Stimulated activated memory B cell treated with anti-CD40 and anti-IgM and Interleukin-4, amounts not matched to agents 10 μg/mL and 1 μg/mL and 100 μg/mL, for 72 hours (primary cell): ENCODE data around the gene ZFYVE27.

Experiments used
- ATAC-seq: fragments of 150-1000 bp; cut with Tn5 transposase; 2 replicates; pipeline ENCODE4 v1.10.0; 2021
- H3K27ac Mint-ChIP-seq: one replicate; pipeline ENCODE4 v1.8.0; 2022; ENCODE audit warnings: mild to moderate bottlenecking, mixed read lengths
- H3K27me3 Mint-ChIP-seq: one replicate; pipeline ENCODE4 v1.8.0; 2022; ENCODE audit warnings: mixed read lengths
- H3K36me3 Mint-ChIP-seq: one replicate; pipeline ENCODE4 v1.8.0; 2022; ENCODE audit warnings: mixed read lengths
- H3K4me1 Mint-ChIP-seq: one replicate; pipeline ENCODE4 v1.8.0; 2022; ENCODE audit warnings: mixed read lengths
- H3K4me3 Mint-ChIP-seq: one replicate; pipeline ENCODE4 v1.8.0; 2022; ENCODE audit warnings: mild to moderate bottlenecking, moderate library complexity, mixed read lengths
- H3K9me3 Mint-ChIP-seq: one replicate; pipeline ENCODE4 v1.8.0; 2022; ENCODE audit warnings: mixed read lengths

Gene ZFYVE27

DNA sequence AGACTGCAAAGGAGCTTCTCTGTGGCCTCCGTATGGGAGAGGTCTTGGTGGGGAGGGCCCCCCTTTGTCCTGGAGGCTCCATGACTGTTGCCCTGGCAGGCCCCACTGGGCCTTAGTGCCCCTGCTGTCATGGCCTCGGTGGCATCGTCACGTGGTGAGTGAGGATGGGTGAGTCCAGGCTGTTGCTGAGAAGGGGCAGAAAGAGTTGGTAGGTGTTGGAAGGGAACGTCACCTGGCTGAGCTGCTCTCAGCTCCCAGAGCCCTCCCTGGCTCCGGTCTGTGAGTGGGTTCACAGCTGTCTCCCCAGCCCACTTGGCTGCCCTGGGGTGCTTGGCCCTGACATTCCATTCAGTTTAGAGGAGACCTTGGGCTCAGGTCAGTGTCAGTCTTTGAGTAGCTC lies 18.8 kb downstream of the ZFYVE27 start:
- Mint-ChIP-seq H3K36me3 (peaks cover 77% of the 10 kb centered on the region), H3K9me3 (no peaks in the 10 kb centered on the region), H3K4me3 (no peak overlapping the region), H3K27me3 (no peaks in the 10 kb centered on the region), H3K27ac (no peak overlapping the region), H3K4me1 (no peaks in the 10 kb centered on the region)
- ATAC-seq, result no peak

DNA sequence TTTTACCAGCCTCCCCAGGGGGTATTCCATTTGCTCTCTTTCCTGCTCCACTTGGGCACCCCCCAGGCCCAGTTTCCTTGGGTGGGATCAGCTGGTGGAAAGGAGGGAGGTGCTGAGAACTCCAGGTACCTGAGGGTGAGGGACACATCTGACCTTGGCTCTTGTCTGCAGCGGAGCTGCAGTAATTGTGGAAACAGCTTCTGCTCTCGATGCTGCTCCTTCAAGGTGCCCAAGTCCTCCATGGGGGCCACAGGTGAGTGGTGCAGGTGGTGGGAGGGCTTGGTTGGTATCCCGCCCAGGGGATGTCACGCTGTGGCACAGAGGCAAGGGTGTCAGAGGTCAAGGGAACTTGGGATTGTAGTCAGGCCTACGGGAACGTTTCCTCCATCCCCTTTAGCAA lies 20.5 kb downstream of the ZFYVE27 start:
- ATAC-seq, result no peak
- Mint-ChIP-seq H3K4me1 (no peaks in the 10 kb centered on the region), H3K36me3 (peaks cover 77% of the 10 kb centered on the region), H3K9me3 (no peaks in the 10 kb centered on the region), H3K27me3 (no peaks in the 10 kb centered on the region), H3K4me3 (no peak overlapping the region), H3K27ac (no peak overlapping the region)

DNA sequence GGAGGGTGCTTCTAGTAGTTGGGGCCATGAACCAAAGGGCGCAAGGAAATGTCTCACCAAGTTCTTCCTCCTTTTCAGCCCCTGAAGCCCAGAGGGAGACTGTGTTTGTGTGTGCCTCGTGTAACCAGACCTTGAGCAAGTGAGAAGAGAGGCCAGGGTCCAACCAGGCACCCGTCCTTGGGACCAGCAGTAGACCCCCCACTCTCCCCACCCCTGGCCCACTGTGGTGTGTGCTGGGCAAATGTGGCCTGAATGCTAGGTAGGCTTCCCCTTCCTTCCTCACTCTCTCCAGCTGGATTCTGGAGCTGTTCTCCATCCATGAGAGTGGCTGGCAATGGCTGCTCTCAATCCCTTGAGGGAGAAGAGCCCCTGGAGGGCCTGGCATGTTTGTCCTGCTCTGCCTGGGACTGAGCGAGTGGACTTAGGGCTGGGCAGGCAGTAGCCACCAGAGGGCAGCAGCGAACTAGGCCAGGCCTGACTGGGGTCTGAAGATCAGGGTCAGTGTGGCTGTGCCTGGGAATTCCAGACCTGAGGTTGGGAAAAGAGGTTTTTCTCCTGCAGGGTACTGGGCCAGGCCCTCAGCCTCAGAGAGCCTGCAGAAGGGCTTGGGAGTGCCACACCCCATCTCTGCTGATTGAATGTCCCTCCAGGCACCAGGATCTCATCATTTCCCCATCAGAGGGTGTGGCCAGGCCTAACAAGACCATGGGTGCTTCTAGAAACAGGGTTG lies 22.4 kb downstream of the ZFYVE27 start:
- H3K27me3 Mint-ChIP-seq, result no peaks in the 10 kb centered on the region
- H3K9me3 Mint-ChIP-seq, result no peaks in the 10 kb centered on the region
- H3K4me3 Mint-ChIP-seq, result no peak overlapping the region
- peaks cover 64% of the 10 kb centered on the region for H3K36me3 Mint-ChIP-seq
- H3K4me1 Mint-ChIP-seq, result peaks cover 4% of the 10 kb centered on the region
- no peak overlapping the region for H3K27ac Mint-ChIP-seq
- peak; percentile 64 for ATAC-seq

DNA sequence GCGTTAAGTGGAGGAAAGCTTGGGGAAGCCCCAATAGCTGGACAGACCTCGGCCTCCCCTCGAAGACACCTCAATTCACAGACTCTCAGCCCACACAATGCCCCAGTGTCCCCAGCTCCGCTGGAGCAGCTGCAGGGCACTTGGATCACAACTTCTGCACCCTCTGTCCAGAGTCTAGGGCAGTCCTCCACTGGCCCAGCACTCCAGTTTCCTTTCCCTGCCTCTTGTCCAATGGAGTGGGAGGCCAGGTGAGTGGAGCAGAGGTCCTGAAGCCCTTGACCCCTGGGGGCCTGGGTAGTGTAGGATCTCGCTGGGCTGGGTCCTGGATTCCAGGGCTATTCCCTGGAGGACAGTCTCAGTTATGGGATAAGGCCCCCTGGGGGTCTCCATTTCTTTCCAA lies 23.0 kb downstream of the ZFYVE27 start:
- H3K36me3 Mint-ChIP-seq, result peaks cover 62% of the 10 kb centered on the region
- H3K27ac Mint-ChIP-seq, result no peak overlapping the region
- peaks cover 10% of the 10 kb centered on the region for H3K4me1 Mint-ChIP-seq
- no peak overlapping the region for H3K4me3 Mint-ChIP-seq
- ATAC-seq, result no peak
- no peaks in the 10 kb centered on the region for H3K27me3 Mint-ChIP-seq
- no peaks in the 10 kb centered on the region for H3K9me3 Mint-ChIP-seq

DNA sequence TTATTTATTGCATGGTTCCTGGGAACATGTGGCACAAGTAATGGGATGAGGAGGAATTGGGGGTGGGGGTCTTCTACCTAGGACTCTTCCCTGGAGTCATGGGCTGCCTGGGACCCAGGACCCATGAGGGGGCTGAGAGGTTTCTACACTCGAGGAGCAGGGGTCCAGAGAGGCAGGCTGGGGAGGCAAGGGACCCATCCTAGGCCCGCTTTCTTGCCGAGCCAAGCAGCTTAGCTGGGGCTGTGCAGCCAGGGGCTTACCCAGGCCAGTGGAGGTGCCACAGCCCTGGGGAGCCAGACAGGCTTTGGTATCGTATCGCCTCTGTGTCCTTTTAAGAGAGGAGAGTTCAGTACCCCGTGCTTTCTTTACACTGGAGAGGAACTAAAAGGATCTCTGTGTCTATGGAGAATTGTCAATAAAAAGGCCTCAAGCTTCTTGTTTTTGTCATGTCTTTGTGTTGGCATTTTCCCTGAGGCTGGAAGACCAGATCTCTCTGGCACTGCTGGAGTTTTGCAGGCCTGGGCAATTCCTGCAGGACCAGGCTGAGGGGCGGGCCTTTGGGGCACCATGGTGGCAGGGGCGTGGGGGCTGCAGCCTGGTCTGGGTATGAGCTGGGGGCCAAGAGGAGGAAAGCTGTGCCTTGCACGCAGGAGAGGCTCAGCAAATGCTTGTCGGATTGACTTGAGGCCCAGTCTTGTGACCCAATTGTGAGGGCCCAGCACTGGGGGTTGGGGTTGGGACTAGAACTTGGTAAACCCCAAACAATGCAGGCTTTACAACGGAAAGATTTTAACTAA lies 23.7 kb downstream of the ZFYVE27 start:
- Mint-ChIP-seq H3K4me1 (peaks cover 10% of the 10 kb centered on the region), H3K27ac (no peak overlapping the region), H3K27me3 (no peaks in the 10 kb centered on the region), H3K36me3 (peaks cover 55% of the 10 kb centered on the region), H3K9me3 (no peaks in the 10 kb centered on the region), H3K4me3 (no peak overlapping the region)
- no peak for ATAC-seq

DNA sequence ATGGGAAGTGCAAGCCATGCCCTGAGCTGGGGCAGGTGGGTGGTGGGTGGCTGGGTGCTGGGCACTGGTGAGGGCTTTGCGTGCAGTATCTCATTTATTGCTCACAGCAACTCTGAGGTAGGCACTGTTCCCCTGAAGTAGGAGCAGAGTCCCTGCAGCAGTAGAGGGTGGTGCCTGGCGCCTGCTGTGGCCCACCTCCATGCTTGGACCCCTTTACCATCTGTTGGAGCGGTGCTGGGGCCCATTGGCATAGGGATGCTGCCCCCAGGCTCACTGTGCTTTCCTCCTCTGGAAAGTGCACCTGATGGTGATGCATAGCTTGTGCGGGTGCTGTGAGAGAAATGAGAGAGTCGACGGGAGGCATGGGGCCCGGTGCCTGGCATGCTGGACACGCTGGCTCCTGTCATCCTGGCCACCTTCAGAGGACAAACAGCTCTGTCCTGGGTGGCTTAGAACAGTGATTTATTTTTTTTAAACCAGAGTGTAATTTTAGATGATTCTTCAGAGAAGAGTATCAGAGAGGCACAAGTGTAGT lies 24.5 kb downstream of the ZFYVE27 start:
- Mint-ChIP-seq H3K4me3 (no peak overlapping the region), H3K27ac (no peak overlapping the region), H3K4me1 (peaks cover 10% of the 10 kb centered on the region), H3K9me3 (no peaks in the 10 kb centered on the region), H3K36me3 (peaks cover 52% of the 10 kb centered on the region), H3K27me3 (no peaks in the 10 kb centered on the region)
- no peak for ATAC-seq

DNA sequence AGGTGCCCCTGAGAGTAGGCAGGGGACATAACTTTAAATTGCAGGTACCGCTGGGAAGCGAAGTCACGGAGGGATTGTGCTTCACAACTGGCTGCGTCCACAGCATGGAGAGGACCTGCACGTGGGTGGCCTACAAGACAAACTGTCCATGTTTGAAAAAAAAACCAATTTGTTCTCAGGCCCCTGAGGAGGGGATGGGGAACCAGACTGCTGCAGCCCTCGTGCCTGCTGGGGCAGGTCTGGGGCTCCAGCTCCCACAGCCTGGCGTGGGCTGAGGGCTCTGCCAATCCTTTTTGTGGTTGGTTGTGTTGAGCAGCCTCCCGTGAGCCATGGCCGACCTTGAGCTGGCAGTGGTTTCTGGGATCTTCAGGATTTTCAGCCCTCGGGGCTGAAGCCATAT lies 25.1 kb downstream of the ZFYVE27 start:
- Mint-ChIP-seq H3K27me3 (no peaks in the 10 kb centered on the region), H3K27ac (no peak overlapping the region), H3K4me1 (peaks cover 10% of the 10 kb centered on the region), H3K9me3 (no peaks in the 10 kb centered on the region), H3K4me3 (no peak overlapping the region), H3K36me3 (peaks cover 45% of the 10 kb centered on the region)
- no peak for ATAC-seq

DNA sequence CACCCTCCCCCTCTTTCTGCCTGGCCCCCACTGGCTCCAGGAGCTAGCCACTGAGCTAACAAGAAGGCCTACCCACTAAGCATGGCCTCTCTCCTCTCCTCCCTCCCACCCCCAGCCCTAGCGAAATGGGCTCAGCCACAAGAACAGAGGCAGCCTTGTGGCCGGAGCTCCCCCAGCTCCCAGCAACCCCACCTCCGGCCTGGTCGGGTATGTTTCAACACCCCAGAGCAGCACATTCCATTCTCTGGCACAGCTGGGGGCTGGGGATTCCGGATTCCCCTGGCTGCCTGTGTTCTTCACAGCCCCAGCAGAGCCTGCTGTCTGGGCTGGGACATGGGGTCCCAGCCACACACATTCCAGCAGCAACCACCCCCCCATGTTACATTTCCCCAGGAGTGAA lies 25.9 kb downstream of the ZFYVE27 start:
- H3K4me3 Mint-ChIP-seq, result no peak overlapping the region
- H3K9me3 Mint-ChIP-seq, result no peaks in the 10 kb centered on the region
- no peak overlapping the region for H3K27ac Mint-ChIP-seq
- H3K4me1 Mint-ChIP-seq, result peaks cover 10% of the 10 kb centered on the region
- no peak for ATAC-seq
- peaks cover 38% of the 10 kb centered on the region for H3K36me3 Mint-ChIP-seq
- no peaks in the 10 kb centered on the region for H3K27me3 Mint-ChIP-seq

DNA sequence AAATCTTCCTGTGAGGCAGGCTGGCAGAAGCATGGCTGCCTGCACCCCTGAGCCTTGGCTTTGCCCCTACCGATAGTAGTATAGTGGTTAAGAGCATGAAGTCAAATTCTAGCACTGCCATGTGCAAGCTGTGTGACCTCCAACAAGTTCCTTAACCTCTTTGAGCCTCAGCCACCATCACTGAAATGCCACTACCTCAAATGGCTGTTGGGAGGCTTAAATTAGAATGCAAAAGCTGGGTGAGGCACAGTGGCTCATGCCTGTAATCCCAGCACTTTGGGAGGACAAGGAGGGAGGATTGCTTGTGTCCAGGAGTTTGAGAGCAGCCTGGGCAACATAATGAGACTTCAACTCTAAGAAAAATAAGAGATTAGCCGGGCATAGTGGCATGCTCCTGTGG lies 26.5 kb downstream of the ZFYVE27 start:
- no peak for ATAC-seq
- Mint-ChIP-seq H3K27me3 (no peaks in the 10 kb centered on the region), H3K4me3 (no peak overlapping the region), H3K27ac (no peak overlapping the region), H3K9me3 (no peaks in the 10 kb centered on the region), H3K36me3 (peaks cover 37% of the 10 kb centered on the region), H3K4me1 (peaks cover 10% of the 10 kb centered on the region)

DNA sequence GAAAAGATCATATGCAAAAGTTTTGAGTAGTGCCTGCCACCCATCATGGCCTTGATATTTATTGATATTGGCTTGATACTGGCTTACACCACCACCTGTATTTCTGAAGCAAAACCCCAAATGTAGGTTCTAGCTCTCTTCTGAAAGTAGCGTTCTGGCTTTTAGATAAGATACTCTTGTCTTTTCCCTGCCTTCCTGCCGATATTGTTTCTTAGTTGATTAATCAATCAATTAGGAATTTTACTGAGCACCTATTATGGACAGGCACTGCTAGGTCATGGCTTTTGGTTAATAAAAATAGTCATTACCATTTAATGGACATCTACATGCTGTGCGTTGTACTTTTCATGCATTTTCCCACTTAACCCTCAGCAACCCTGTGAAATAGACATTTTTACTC lies 27.0 kb downstream of the ZFYVE27 start:
- ATAC-seq, result no peak
- Mint-ChIP-seq H3K9me3 (no peaks in the 10 kb centered on the region), H3K4me3 (no peak overlapping the region), H3K4me1 (peaks cover 10% of the 10 kb centered on the region), H3K27ac (no peak overlapping the region), H3K27me3 (peaks cover 2% of the 10 kb centered on the region), H3K36me3 (peaks cover 37% of the 10 kb centered on the region)

DNA sequence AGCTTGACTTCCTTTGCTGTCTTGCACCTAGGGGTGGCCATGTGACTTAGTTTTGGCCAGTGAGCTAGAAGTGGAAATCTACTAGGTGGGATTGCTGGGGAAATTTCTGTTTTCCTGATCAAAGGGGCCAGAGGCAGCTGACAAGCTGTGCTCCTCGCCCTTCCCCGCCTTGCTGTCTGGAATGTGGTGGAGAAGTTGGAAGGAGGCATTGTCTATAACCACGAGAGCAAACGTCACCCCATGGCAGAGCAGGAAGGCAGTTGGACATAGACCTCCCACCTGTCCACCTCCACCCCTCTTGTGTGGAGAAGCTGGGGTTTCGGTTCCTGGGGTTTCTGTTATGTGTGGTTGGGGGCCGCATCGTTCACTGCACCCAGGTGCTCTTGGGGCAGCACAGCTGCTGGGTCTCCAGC lies 27.6 kb downstream of the ZFYVE27 start:
- Mint-ChIP-seq H3K9me3 (no peaks in the 10 kb centered on the region), H3K36me3 (peaks cover 32% of the 10 kb centered on the region), H3K4me1 (peaks cover 10% of the 10 kb centered on the region), H3K27me3 (peaks cover 8% of the 10 kb centered on the region), H3K4me3 (no peak overlapping the region), H3K27ac (no peak overlapping the region)
- ATAC-seq, result peak; percentile 53

DNA sequence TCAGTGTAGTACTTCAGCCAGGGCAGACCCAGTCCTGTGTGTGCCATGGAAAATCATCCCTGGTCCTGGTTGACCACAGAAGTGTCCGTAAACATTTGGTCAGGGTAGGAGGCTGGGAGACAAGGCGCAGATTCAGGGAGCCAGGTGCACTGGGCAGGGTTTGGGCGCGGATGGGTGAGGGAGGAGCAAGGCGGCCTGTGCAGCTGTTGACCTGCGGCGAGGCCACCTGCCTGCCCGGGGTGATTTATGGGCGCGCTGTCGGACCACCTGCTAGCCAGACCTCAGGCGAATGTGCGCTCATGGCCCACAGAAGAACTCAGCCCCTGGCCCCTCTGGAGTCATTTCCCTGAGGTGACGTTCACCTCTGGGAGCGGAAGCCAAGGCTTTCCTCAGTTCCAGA lies 28.3 kb downstream of the ZFYVE27 start:
- ATAC-seq, result no peak

DNA sequence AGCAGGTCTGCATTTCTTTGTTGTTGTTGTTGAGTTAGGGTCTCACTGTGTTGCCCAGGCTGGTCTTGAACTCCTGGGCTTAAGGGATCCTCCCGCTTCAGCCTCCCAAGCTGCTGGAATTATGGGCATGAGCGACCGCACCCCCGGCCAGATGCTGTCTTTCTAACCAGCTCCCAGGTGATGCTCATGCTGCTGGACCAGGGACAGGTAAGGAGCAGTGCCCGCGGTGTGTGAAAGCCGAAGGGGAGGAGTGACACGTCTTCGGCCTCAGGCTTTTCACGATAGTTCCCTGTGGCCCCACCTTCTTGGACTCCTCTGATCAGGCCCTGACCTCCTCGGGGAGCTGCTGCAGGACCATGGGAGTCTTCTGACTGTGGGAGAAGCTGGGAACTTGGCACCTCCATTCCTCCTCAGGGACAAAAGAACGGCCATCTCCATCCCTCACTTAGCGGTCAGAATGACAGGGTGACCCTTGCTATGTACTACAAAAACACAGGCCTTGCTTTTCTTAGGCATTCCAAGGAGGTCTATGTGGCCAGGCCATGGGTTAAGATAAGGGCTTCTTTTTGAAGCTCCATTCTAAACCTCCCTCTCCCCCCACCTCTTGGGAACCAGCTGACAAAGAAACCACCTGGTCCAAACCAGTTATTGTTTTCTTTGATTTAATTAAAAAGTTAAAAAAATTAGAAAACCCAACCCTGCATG lies 29.3 kb downstream of the ZFYVE27 start:
- Mint-ChIP-seq H3K4me3 (no peak overlapping the region), H3K36me3 (peaks cover 15% of the 10 kb centered on the region), H3K4me1 (peaks cover 23% of the 10 kb centered on the region), H3K27me3 (peaks cover 25% of the 10 kb centered on the region), H3K9me3 (no peaks in the 10 kb centered on the region), H3K27ac (no peak overlapping the region)
- no peak for ATAC-seq

More for the DNA sequence above, 28.3 kb downstream of the ZFYVE27 start:
- H3K27ac Mint-ChIP-seq, result no peak overlapping the region
- H3K9me3 Mint-ChIP-seq, result no peaks in the 10 kb centered on the region
- no peak overlapping the region for H3K4me3 Mint-ChIP-seq
- H3K36me3 Mint-ChIP-seq, result peaks cover 25% of the 10 kb centered on the region
- peaks cover 13% of the 10 kb centered on the region for H3K4me1 Mint-ChIP-seq
- H3K27me3 Mint-ChIP-seq, result peaks cover 14% of the 10 kb centered on the region

DNA sequence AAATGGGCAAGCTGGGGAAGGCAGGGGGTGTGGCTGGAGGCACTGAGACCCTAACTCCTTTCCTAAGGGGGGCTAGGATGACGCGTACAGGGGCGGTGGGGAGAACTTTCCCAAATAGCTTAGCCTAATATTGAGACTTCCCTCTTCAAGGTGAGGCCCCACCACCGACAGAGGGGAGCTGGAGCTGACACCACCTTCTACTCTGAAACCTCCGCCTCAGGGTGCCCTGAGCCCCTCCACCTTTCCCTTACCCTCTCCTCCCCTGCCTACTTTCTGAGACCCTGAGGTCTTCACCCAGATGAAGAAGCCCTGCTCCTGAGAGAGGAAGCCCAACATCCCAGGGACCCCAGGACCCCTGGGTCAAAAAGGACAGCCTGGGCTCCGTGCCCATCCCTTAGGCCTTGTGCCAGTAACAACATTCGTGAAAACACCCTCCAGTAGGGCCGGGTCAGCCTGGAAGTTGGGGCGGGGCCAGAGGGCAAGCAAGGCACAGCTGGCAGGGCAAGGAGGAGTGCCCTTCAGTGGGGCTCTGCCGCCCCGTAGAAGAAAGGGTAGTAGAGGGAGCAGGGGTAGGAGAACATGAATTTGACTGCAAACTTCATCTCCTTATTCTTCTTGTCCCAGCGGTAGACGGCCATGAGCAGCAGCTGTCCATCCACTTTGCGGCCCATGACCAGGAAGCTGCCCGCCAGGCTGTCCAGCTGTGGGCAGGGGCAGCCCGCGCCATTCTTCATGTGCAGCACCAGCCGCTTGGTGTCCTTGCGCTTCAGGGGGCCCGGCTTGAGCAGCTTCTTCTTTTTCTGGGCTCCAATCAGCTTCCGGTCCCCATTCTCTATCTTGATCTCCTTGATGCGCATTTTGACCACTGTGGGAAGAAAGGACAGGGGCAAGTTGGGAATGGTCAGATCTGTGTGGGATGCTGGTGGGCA lies 30.3 kb downstream of the ZFYVE27 start:
- no peak overlapping the region for H3K4me3 Mint-ChIP-seq
- no peak overlapping the region for H3K27ac Mint-ChIP-seq
- no peak for ATAC-seq
- no peaks in the 10 kb centered on the region for H3K9me3 Mint-ChIP-seq
- peaks cover 29% of the 10 kb centered on the region for H3K4me1 Mint-ChIP-seq
- H3K36me3 Mint-ChIP-seq, result peaks cover 7% of the 10 kb centered on the region
- H3K27me3 Mint-ChIP-seq, result peaks cover 33% of the 10 kb centered on the region
